ENCODE data around the gene AMACR. TPM values are rescaled to one million over a fixed set of nuclear protein-coding genes. Genes with fewer than 3 reads are reported as not detected.
"Not testable (repeated sequence)": the region's sequence is repeated elsewhere in the genome, so short reads cannot be mapped to it uniquely, and the experiment has no call there.

Gene AMACR
- total and polyA plus RNA-seq, 2 of the 13 experiments (the other 11 are each of a cell fraction or from before 2014, with no cell fraction given), result 8.9 to 19.7 TPM

DNA sequence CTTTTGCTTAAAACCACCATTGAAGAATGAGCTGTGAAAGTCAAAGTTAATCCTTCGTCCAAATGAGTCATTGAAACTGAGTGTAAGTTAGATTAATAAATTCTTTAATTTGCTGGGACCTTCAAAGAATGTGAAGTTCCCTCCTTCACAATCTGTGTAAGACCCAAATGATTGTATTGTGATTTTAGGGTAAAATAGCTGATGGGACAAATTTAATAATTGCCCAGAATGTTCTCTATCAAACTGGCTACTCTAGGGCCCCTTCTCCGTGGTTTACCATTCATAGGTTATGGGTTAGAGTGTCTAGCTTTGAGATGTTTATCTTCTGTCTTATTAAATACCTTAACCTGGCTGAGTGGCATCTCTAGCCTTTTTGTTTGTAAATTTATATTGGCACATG is 23.3 kb upstream of the AMACR start:
- 96% methylated on average over 2 of the region's 2 CpGs for WGBS (ENCODE audit: low lambda C conversion rate)
- Histone ChIP-seq H3K79me2 (ENCODE audit: insufficient read depth, low read length) (no peaks in the 10 kb centered on the region), H3K36me3 (replicated peaks in 1 of 2; ENCODE audit: control insufficient read depth in 1 of 2, insufficient read depth in 2 of 2, low read length in 2 of 2) (peaks cover 3 to 7% of the 10 kb centered on the region in 2 experiments; a peak in 3 of 5 replicates), H3K4me3 (replicated peaks in 1 of 3; ENCODE audit: insufficient read depth in 1 of 3, low read depth in 2 of 3, low read length in 3 of 3) (no peak overlapping the region), H3K27me3 (ENCODE audit: control insufficient read depth in 1 of 2, insufficient read depth in 2 of 2, low read length in 2 of 2) (no peaks in the 10 kb centered on the region), H4K20me1 (ENCODE audit: insufficient read depth, low read length) (no peaks in the 10 kb centered on the region), H3K4me1 (ENCODE audit: insufficient read depth, low read length) (peaks cover 43% of the 10 kb centered on the region), H3K27ac (ENCODE audit: extremely low read length, insufficient read depth, low read length) (no peak overlapping the region), H3K4me2 (ENCODE audit: low read depth, low read length) (no peak overlapping the region), H2AFZ (ENCODE audit: low read length) (no peak overlapping the region), H3K9ac (ENCODE audit: insufficient read depth, low read depth, low read length) (no peak overlapping the region), H3K9me3 (ENCODE audit: low read length) (no peaks in the 10 kb centered on the region)
- no peak for ATAC-seq
- ChIA-PET POLR2A (interaction anchor here (0.8 kb wide), 1 partner anchor 23 kb away, joined by 4 read pairs; the partner anchor contains the start of gene AMACR), CTCF (ENCODE audit: low intra/inter-chr PET ratio, low total read pairs) (no interaction called here)
- no peak for FAIRE-seq
- in situ Hi-C loops (cut with HindIII; ENCODE audit: extremely low pct_ligation_motif_present, low pct_unique_long_range_greater_than_20kb) (no loop called here), intact Hi-C loops (cut with micrococcal nuclease; ENCODE audit: unreplicated experiment) (no loop called here)
- DNase-seq (ENCODE audit: low spot score), result no peak
- no TSS peak for BruUV-seq (replicated peaks)
- TF ChIP-seq MAFK (conservative IDR thresholded peaks at IDR 0.05 in 1 of 2, IDR thresholded peaks at IDR 0.05 in 1 of 2; ENCODE audit: low read length in 2 of 2), result peak; percentile 73 to 78
- TF ChIP-seq U2AF2 (IDR thresholded peaks at IDR 0.05; ENCODE audit: low read depth, low read length), result no peak
- TF ChIP-seq MAFF (IDR thresholded peaks at IDR 0.05; ENCODE audit: low read depth, low read length), result peak; percentile 67

DNA sequence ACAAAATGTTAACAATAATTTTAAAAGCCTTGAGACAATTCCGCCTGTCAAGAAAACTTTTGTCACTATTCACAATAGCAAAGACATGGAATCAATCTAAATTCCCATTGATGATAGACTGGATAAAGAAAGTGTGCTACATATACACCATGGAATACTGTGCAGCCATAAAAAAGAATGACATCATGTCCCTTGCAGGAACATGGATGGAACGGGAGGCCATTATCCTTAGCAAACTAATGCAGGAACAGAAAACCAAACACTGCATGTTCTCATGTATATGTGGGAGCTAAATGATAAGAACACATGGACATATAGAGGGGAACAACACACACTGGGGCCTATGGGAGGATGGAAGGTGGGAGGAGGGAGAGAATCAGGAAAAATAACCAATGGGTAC is 22.7 kb upstream of the AMACR start:
- H3K9me3 ChIP-seq (ENCODE audit: low read length); H3K4me3 ChIP-seq (replicated peaks in 1 of 3; ENCODE audit: insufficient read depth in 1 of 3, low read depth in 2 of 3, low read length in 3 of 3); DNase-seq (ENCODE audit: low spot score); H3K9ac ChIP-seq (ENCODE audit: insufficient read depth, low read depth, low read length); H3K4me2 ChIP-seq (ENCODE audit: low read depth, low read length); H3K27me3 ChIP-seq (ENCODE audit: control insufficient read depth in 1 of 2, insufficient read depth in 2 of 2, low read length in 2 of 2); intact Hi-C loops (cut with micrococcal nuclease; ENCODE audit: unreplicated experiment); H2AFZ ChIP-seq (ENCODE audit: low read length); FAIRE-seq; CTCF ChIA-PET (ENCODE audit: low intra/inter-chr PET ratio, low total read pairs); H4K20me1 ChIP-seq (ENCODE audit: insufficient read depth, low read length); ATAC-seq; H3K79me2 ChIP-seq (ENCODE audit: insufficient read depth, low read length); BruUV-seq (replicated peaks); in situ Hi-C loops (cut with HindIII; ENCODE audit: extremely low pct_ligation_motif_present, low pct_unique_long_range_greater_than_20kb); H3K27ac ChIP-seq (ENCODE audit: extremely low read length, insufficient read depth, low read length); H3K36me3 ChIP-seq (replicated peaks in 1 of 2; ENCODE audit: control insufficient read depth in 1 of 2, insufficient read depth in 2 of 2, low read length in 2 of 2); TF ChIP-seq ATF7 (CRISPR knock-in tag; IDR thresholded peaks at IDR 0.05): not testable (repeated sequence)
- TF ChIP-seq ATF7 (IDR thresholded peaks at IDR 0.05), result peak; percentile 63
- H3K4me1 ChIP-seq (ENCODE audit: insufficient read depth, low read length), result peaks cover 37% of the 10 kb centered on the region
- 95% methylated on average over 2 of the region's 2 CpGs for WGBS (ENCODE audit: low lambda C conversion rate)
- POLR2A ChIA-PET, result interaction anchor here (0.8 kb wide), 1 partner anchor 23 kb away, joined by 4 read pairs; the partner anchor contains the start of gene AMACR
